ENCODE measurements around the gene PTPRN2.
"Not testable (repeated sequence)": the region's sequence is repeated elsewhere in the genome, so short reads cannot be mapped to it uniquely, and the experiment has no call there.

Gene PTPRN2

GRCh38 chr7:158316466-158317031 lies 271.1 kb downstream of the PTPRN2 start:
- no peak for FAIRE-seq

DNA sequence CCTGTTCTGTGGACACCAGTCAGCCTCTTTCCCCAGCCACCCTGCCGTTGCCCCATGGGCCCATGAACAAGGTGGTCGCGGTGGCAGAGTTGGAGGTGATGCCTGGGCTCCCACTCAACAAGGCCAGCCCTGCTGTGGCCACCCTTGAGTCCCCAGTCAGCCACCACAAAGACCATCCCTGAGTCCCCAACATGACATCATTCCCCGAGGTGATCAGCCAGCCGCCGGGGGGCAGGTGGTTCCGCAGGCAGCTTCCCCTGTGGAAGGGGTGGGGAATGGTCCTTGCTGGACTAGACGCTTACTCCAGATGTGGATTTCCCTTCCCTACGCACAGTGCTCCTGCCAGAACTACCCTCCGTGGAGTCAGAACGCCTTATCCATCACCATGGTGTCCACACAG lies 271.7 kb downstream of the PTPRN2 start:
- no peak for FAIRE-seq

- FAIRE-seq, result no peak
Observed at GRCh38 chr7:158315326-158315725, 272.3 kb downstream of the PTPRN2 start.

GRCh38 chr7:158314394-158314793 lies 273.2 kb downstream of the PTPRN2 start:
- no peak for FAIRE-seq

GRCh38 chr7:158313931-158314330 lies 273.7 kb downstream of the PTPRN2 start:
- no peak for FAIRE-seq

DNA sequence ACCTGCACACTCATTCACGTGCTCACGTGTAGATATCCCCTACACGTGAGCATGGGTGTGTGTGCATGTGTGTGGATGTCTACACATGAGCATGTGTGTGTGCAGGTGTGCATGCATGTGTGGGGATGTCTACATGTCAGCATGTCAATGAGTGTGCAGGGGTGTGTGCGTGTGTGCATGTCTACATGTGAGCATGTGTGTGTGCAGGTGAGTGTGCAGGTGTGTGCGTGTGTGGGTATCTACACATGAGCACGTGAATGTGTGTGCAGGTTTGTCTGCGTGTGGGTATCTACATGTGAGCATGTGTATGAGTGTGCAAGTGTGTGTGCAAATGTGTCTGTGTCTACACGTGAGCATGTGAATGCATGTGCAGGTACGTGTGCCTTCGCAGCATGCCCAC lies 274.8 kb downstream of the PTPRN2 start:
- no peak for FAIRE-seq

GRCh38 chr7:158311791-158312190 lies 275.8 kb downstream of the PTPRN2 start:
- FAIRE-seq, result no peak

DNA sequence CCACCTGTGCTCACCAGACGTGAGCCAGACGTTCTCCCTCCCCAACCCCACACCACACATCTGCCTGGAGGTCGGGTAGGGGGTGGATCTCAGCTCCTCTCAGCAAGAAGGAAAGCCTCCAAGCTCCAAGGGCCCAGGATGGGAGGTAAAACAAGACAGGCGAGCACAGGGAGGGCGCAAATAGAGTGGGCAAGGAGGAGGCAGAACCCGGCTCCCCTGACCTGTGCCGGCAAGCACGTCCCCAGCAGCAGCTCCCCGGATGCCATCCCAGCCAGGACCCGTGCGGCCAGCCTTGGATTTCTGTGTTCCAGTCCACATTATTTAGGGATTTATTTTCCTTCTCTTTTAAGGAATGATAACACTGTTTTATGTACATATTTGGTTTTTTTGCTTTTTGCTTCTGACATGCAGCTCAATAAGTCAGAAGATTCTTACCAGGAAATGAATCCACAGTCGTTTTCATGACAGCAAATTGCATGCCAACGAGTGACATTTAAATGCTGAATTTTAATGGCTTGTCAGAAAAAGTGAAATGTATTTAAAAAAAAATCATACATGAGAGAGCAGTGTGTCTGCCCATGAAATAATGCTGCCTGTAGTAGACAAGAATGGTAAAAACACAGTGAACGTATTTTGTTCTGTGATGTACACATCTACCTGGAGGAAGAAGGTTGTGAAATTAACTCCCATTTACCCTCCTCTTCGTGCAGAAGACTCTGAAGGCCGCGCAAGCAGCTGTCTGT lies 276.5 kb downstream of the PTPRN2 start:
- FAIRE-seq, result no peak

- no peak for FAIRE-seq
Observed at GRCh38 chr7:158309868-158310763, 277.5 kb downstream of the PTPRN2 start.

DNA sequence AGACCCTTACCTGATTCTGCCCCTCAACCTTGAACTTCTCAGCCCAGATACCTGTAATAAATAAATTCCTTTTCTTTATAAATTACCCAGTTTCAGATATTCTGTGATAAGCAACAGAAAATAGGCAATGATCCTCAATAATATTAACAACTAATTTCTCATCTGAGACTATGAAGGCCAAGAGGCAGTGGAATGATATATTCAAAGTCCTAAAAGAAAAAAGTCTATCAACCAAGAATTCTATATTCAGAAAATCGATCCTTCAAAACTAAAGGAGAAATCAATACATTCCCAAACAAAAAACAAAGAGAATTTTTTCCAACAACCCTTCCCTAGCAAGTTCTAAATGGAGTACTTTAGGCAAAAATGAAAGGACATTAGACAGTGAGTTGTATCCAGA lies 279.6 kb downstream of the PTPRN2 start:
- FAIRE-seq, result no peak

GRCh38 chr7:158304072-158304471 lies 283.6 kb downstream of the PTPRN2 start:
- FAIRE-seq, result not testable (repeated sequence)

DNA sequence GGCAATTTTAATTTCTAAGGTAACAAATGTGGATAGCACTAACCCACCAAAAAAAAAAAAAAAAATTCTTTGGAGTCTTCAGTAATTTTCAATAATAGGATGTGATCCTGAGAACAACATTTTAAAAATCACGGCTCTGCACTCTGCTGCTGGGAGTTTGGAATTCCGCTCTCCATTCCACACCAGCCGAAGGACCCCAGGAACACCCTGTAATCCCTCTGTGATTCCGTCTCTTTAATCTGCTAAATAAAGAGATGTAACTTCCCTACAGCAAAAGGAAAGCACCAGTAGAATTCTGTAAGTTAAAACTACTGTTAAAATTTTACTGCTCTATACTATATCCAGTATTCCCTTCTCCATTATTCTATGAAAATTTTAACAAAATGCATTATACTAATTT lies 284.5 kb downstream of the PTPRN2 start:
- FAIRE-seq, result no peak

DNA sequence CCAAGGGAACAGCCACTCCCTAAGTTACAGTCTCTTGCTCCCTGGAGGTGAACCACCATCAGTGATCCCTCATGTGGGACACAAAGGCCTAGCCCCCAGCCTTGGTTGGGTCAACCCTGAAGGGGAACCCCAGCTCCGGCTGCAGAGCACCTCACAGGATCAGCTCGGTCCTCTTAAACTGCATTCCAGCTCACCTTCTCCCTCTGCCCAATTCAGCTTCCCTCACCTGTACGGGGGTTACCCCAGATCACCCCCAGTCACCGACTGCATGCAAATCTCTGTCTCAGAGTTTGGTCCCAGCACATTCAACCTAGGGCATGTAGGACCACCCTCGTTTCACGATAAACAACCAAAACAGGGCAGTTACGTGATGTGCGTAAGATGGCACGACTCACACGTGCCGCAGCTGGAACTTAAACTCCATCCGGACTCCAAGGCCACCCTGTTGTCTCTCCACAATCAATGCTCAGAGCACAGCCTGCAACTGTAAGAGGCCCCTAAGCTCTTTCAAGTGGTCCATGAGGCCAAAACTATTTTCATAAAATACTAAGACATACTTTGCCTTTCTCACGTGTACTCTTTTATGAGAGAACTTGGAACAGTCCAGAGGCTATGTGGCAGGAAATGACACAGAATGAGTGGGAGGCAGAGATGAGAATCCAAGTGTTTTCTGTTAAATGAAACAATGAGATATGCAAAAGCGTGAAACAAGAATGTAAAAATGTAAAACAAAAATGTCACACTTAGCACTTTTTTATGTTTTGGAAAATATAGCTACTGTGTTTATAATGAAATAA lies 285.2 kb downstream of the PTPRN2 start:
- FAIRE-seq, result no peak

DNA sequence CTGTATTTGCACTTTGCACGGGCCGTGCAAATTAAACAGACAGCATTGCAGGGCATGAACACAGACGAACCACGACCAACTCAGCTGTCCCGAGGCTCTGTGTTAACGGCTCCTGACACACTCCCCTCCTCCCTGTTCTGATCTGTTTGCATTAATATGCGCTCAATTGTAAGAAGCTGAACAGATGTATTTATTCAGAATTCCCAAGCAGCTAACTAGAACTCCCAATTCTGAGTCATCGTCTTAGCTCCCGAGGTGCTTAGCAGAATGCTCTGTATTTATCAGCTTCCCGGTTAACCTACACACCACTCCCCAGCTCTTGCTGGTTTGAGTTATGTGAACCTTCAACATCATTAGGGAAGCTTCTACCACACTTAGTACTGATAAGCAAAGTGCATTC lies 286.4 kb downstream of the PTPRN2 start:
- FAIRE-seq, result no peak

DNA sequence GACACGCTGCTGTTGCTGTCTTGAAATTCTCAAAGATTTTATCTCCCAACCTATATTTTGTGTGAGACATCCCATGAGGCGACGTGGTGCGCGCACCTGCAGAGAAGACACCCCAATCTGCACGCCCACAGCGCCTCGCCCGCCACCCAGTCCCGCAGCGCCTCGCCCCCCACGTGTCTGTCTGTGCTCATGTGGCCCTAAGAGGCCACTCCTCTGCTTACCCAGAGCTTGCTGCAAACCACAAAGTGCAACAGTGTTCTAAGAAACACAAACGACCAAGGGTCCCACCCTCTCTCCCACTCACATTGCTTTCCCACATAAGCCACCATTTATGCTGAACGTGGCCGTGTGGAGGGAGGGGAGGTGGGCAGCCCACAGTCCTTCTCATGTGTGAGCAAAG lies 287.2 kb downstream of the PTPRN2 start:
- FAIRE-seq, result no peak

GRCh38 chr7:158299607-158300006 lies 288.0 kb downstream of the PTPRN2 start:
- no peak for FAIRE-seq

DNA sequence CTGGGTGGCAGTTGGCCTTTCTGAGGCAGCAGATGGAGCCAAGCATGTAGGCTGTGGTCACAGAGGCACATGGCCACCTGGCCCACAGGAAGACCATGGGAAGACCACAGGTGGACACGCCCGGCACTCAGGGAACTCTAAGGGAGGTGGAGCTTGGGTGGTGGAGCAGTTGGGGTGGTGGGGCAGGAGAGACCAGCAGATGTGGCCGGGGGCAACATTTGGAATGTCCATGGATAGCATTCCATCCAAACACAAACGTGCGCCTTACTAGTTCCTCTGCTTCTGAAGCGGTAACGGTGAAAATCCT lies 290.9 kb downstream of the PTPRN2 start:
- no peak for FAIRE-seq

- FAIRE-seq, result no peak
Observed at GRCh38 chr7:158295966-158296797, 291.4 kb downstream of the PTPRN2 start.

DNA sequence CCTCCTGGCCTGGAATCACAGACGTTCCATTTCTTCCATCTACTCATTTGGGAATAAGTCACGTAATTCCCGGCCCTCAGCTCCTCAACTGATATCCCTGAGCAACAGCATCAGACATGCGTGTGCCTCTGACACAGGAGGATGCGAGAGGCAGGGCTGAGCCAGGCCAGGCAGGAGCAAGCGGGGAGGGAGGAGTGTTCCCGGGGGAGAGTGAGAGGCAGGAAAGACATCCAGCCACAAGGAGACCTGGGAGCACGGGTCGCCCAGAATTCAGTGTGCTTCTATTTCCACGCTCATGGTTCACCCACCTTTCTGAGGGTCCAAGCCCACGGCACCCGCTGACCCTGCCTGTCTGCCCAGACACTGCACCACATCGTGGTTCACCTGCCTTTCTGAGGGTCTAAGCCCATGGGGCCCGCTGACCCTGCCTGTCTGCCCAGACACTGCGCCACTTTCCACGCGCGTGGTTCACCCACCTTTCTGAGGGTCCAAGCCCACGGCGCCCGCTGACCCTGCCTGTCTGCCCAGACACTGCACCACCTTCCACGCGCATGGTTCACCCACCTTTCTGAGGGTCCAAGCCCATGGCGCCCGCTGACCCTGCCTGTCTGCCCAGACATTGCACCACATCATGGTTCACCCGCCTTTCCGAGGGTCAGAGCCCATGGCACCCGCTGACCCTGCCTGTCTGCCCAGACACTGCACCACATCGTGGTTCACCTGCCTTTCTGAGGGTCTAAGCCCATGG lies 293.0 kb downstream of the PTPRN2 start:
- FAIRE-seq, result not testable (repeated sequence)

DNA sequence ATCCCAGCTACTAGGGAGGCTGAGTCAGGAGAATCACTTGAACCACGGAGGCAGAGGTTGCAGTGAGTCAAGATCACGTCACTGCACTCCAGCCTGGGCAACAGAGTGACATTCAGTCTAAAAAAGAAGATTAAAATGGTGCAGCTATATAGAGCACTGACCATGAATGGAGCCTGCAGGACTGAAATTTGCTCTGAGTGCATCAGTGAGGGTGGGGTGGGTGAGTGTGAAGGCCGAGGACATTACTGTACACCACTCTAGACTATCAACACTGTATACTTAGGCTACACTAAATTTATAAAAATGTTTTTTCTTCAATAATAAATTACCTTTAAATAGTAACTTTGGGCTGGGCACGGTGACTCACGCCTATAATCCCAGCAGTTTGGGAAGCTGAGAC lies 294.7 kb downstream of the PTPRN2 start:
- no peak for FAIRE-seq

- FAIRE-seq, result no peak
Observed at GRCh38 chr7:158291998-158292397, 295.6 kb downstream of the PTPRN2 start.

All from islet of Langerhans (tissue), 1 donor.